Naive thymus-derived CD4-positive, alpha-beta T cell (primary cell): Measurements from ENCODE around the gene EIF3K. TPM values are rescaled to one million over a fixed set of nuclear protein-coding genes. Genes with fewer than 3 reads are reported as not detected.

Experiments used
- ATAC-seq: fragments of 150-1000 bp; cut with Tn5 transposase; 2 replicates; pipeline ENCODE4 v1.10.0; 2021; ENCODE audit warnings: mild to moderate bottlenecking, moderate library complexity
- CTCF ChIA-PET: fragments of 350-600 bp; sonication (Branson Sonifier 250); formaldehyde crosslinking; loops from one replicate; lab custom pipeline; 2021; ENCODE audit warnings: antibody characterized with exemption; lab: Charles Lee
- POLR2A ChIA-PET: fragments of 350-600 bp; sonication (Branson Sonifier 250); formaldehyde crosslinking; loops from one replicate; lab custom pipeline; 2021; ENCODE audit warnings: antibody characterized with exemption, inconsistent platforms; lab: Charles Lee
- DNase-seq, 9 donors: peaks; one replicate each; pipeline versions ENCODE4 v3.0.0 to v3.0.0-alpha.2; 2020 to 2022; ENCODE audit warnings: mixed read lengths in 1 of 9
- H3K27ac ChIP-seq: one replicate; pipeline ENCODE4 v1.7.0; 2013; ENCODE audit warnings: mild to moderate bottlenecking, low read depth, low read length, moderate library complexity
- H3K27me3 ChIP-seq, 2 donors: one replicate each; pipeline ENCODE4 v1.7.0; 2013; ENCODE audit warnings: low read length in 2 of 2, mild to moderate bottlenecking in 2 of 2, moderate library complexity in 2 of 2; ENCODE audit not compliant: control insufficient read depth in 2 of 2, insufficient read depth in 2 of 2
- H3K36me3 ChIP-seq, 3 experiments: 1 replicate in 2 of 3; 2 replicates in 1 of 3; pipeline ENCODE4 v1.7.0; 2013; ENCODE audit warnings: low read length in 3 of 3, mild to moderate bottlenecking in 3 of 3, moderate library complexity in 1 of 3; ENCODE audit not compliant: insufficient read depth in 3 of 3, control insufficient read depth in 2 of 3
- H3K4me1 ChIP-seq, 2 donors: one replicate each; pipeline ENCODE4 v1.7.0; 2013; ENCODE audit warnings: low read length in 2 of 2, mild to moderate bottlenecking in 2 of 2, moderate library complexity in 1 of 2; ENCODE audit not compliant: control insufficient read depth in 2 of 2, insufficient read depth in 2 of 2
- H3K4me3 ChIP-seq: 2 replicates; pipeline ENCODE4 v1.7.0; 2013; ENCODE audit warnings: mild to moderate bottlenecking, low read length
- H3K9me3 ChIP-seq, 3 experiments: 1 replicate in 2 of 3; 2 replicates in 1 of 3; pipeline ENCODE4 v1.7.0; 2013; ENCODE audit warnings: low read length in 3 of 3; ENCODE audit not compliant: control insufficient read depth in 2 of 3
- H3K27ac Mint-ChIP-seq, 9 donors: one replicate each; pipeline ENCODE4 v1.8.0; 2020 to 2022; ENCODE audit warnings: mixed read lengths in 9 of 9, mild to moderate bottlenecking in 8 of 9, moderate library complexity in 5 of 9, inconsistent platforms in 2 of 9
- H3K27me3 Mint-ChIP-seq, 5 donors: one replicate each; pipeline ENCODE4 v1.8.0; 2021 to 2022; ENCODE audit warnings: mixed read lengths in 5 of 5, mild to moderate bottlenecking in 1 of 5
- H3K36me3 Mint-ChIP-seq, 5 donors: one replicate each; pipeline ENCODE4 v1.8.0; 2020 to 2022; ENCODE audit warnings: mixed read lengths in 5 of 5, mild to moderate bottlenecking in 3 of 5, inconsistent platforms in 1 of 5
- H3K4me1 Mint-ChIP-seq, 7 donors: one replicate each; pipeline ENCODE4 v1.8.0; 2020 to 2022; ENCODE audit warnings: mixed read lengths in 7 of 7, mild to moderate bottlenecking in 3 of 7, inconsistent platforms in 1 of 7
- H3K4me3 Mint-ChIP-seq, 10 donors: one replicate each; pipeline ENCODE4 v1.8.0; 2020 to 2022; ENCODE audit warnings: mild to moderate bottlenecking in 10 of 10, mixed read lengths in 10 of 10, moderate library complexity in 6 of 10, inconsistent platforms in 2 of 10
- H3K9me3 Mint-ChIP-seq, 11 donors: one replicate each; pipeline ENCODE4 v1.8.0; 2020 to 2022; ENCODE audit warnings: mixed read lengths in 11 of 11, mild to moderate bottlenecking in 4 of 11, inconsistent platforms in 1 of 11, moderate library complexity in 1 of 11
- intact Hi-C, 2 donors: fragments of 100-400 bp; cut with micrococcal nuclease; formaldehyde crosslinking; loops; one replicate each; pipeline ENCODE4 v1.15.1; 2023
- polyA plus RNA-seq, 2 donors: library from polyadenylated mRNA; unstranded; fragments of 300-500 nt; fragmentation: Illumina TruSeq; gene quantifications; one replicate each; pipeline ENCODE4 v1.2.3, GENCODE V29; 2021
- total RNA-seq, 6 experiments: library from RNA in 5 of 6; stranded (reverse) in 5 of 6; gene quantifications; 1 replicate in 5 of 6; 2 replicates in 1 of 6; pipeline ENCODE4 v1.2.3 and lab custom pipeline; 2021 to 2026

The EIF3K gene
- total and polyA plus RNA-seq, 7 experiments from 2014 or later: 294 to 437 (median 367) TPM

DNA sequence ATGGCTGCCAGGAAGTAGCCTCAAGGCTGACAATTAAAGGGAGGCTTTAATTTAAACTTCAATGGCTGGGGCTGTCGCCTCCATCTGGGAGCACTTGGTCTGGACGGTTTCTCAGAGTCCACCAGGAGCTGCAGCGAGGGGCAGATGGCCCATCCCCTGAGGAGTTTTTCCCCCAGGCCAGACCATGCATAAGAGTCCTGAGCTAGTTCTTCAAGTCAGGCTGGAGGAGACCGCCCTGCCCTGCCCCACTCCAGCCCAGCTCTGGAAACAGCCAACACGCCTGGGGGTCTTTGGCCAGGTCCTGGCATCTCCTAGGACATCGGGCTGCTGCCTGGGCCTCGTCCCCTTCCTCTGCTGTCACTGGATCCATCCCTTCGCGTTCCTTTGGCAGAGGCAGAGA, 23.2 kb downstream of the EIF3K start:
- no peak for ATAC-seq
- H3K4me1 Mint-ChIP-seq: peaks cover 0 to 30% (median 8%) of the 10 kb centered on the region in 7 donors
- ChIA-PET POLR2A (interaction anchor here (0.6 to 1.3 kb wide), 3 partner anchors 24 to 211 kb away, joined by 3 to 5 read pairs (median 3); partner anchors contain the start of gene MAP4K1), CTCF (interaction anchor here (0.6 to 0.7 kb wide), 2 partner anchors 251 to 1611 kb away, joined by 3 read pairs; no protein-coding TSS in a partner anchor)
- H3K9me3 Mint-ChIP-seq: no peaks in the 10 kb centered on the region
- H3K27me3 Mint-ChIP-seq: no peaks in the 10 kb centered on the region
- H3K4me3 ChIP-seq: no peak overlapping the region
- no peak overlapping the region for H3K27ac ChIP-seq
- H3K36me3 ChIP-seq: no peaks in the 10 kb centered on the region
- no peak overlapping the region for H3K27ac Mint-ChIP-seq
- H3K4me3 Mint-ChIP-seq: no peak overlapping the region
- no peaks in the 10 kb centered on the region for H3K9me3 ChIP-seq
- peaks cover 0 to 2% (median 0%) of the 10 kb centered on the region in 5 donors for H3K36me3 Mint-ChIP-seq
- H3K4me1 ChIP-seq: peaks cover 1 to 3% of the 10 kb centered on the region in 2 donors
- DNase-seq: no peak
- H3K27me3 ChIP-seq: no peaks in the 10 kb centered on the region
- intact Hi-C loops: no loop called here

DNA sequence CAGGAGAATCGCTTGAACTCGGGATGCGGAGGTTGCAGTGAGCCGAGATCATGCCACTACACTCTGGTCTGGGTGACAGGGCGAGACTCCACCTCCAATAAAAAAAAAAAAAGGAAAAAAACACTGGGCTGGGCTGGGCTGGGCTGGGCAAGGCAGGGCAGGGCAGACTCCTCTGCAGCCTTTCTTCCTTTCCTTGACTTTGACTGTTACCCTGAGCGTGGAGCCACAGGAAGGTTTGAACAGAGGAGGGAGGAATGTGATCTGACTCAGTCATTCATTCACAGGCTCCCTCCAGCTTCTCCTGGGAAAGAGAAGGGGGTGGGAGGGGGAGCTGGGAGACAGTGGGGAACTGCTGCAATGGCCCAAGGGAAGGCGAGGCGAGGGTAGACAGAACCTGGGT, 25.7 kb downstream of the EIF3K start:
- Histone ChIP-seq H3K27me3 (peaks cover 0 to 10% of the 10 kb centered on the region in 2 donors), H3K4me1 (peaks cover 16 to 18% of the 10 kb centered on the region in 2 donors), H3K36me3 (peaks cover 0 to 4% (median 0%) of the 10 kb centered on the region in 3 experiments), H3K27ac (no peak overlapping the region), H3K9me3 (no peaks in the 10 kb centered on the region), H3K4me3 (no peak overlapping the region)
- H3K27ac Mint-ChIP-seq: no peak overlapping the region
- no peak for DNase-seq
- intact Hi-C loops: loop anchor here (5.0 kb wide), 2 partner anchors 93 to 327 kb away; partner anchors contain the start of genes KCNK6 (in 1 of the 2) and YIF1B (in 1 of the 2)
- ATAC-seq: no peak
- peaks cover 19 to 37% (median 23%) of the 10 kb centered on the region in 7 donors for H3K4me1 Mint-ChIP-seq
- POLR2A ChIA-PET: no interaction called here
- CTCF ChIA-PET: interaction anchor here (0.9 kb wide), 1 partner anchor 8 kb away, joined by 3 read pairs; no protein-coding TSS in a partner anchor
- H3K27me3 Mint-ChIP-seq: peaks cover 0 to 18% (median 18%) of the 10 kb centered on the region in 5 donors
- no peaks in the 10 kb centered on the region for H3K9me3 Mint-ChIP-seq
- no peak overlapping the region for H3K4me3 Mint-ChIP-seq
- H3K36me3 Mint-ChIP-seq: peaks cover 0 to 17% (median 0%) of the 10 kb centered on the region in 5 donors

GRCh38 chr19:38647368-38647965, 28.5 kb downstream of the EIF3K start, which contains the start of gene ACTN4:
ACTN4 (plus strand) TSS chr19:38647649; CDS start chr19:38647746, 97 bp downstream.
- Mint-ChIP-seq H3K36me3 (peaks cover 0 to 15% (median 0%) of the 10 kb centered on the region in 5 donors), H3K4me1 (peaks cover 20 to 52% (median 33%) of the 10 kb centered on the region in 7 donors)

DNA sequence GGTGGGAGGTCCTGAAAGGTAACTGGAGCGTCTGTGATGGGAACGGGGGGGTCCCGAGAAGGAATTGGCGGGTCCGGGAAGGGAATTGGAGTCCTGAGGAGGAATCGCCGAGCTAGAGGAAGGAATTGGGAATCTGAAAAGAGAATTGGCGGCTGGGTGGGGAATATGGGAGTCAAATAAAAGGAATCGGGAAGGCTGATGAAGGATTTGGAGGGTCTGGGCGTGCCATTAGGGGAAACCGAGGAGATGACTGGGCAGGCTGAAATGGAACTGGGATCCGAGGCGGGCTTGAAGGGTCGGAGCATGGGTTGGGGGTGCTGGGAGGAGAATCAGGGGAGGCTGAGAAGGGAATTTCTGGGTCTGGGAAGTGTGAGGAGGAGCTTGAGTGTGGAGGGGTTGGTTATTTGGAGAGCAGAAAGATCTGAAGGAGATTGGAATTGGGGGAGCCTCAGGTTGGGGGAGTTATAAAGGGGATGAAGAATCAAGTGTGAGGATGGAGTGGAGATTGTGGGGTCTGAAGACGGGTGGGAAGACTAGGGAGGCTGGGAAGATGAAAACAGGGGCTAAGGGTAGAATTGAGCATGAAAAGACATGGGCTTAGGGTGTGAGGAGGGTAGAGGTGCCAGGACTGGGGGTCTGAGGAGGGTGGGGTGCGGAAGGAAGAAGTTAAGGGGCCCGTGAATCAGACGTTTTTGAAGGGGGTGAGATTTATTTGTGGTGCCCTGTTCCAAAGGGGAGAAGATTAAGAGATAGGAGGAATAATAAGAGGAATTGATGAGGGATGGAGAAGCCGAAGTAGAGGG, 29.2 kb downstream of the EIF3K start:
- Mint-ChIP-seq H3K9me3 (no peaks in the 10 kb centered on the region), H3K4me3 (peak overlapping the region; percentile 74 to 99 (median 89)), H3K4me1 (peaks cover 20 to 51% (median 33%) of the 10 kb centered on the region in 7 donors), H3K27me3 (peaks cover 0 to 36% (median 22%) of the 10 kb centered on the region in 5 donors), H3K36me3 (peaks cover 0 to 15% (median 0%) of the 10 kb centered on the region in 5 donors), H3K27ac (peak overlapping the region in 8 of 9 donors; percentile 11 to 86 (median 70))
- ChIA-PET CTCF (interaction anchor here (0.6 to 2.5 kb wide), 3 partner anchors 11 to 274 kb away, joined by 3 to 17 read pairs (median 3); partner anchors contain the start of gene PSMD8), POLR2A (interaction anchor here (0.6 to 2.8 kb wide), 8 partner anchors 8 to 284 kb away, joined by 3 to 18 read pairs (median 4); partner anchors contain the start of genes FAM98C, HNRNPL and MAP4K1)
- H3K4me1 ChIP-seq: peaks cover 20 to 27% of the 10 kb centered on the region in 2 donors
- peak overlapping the region; percentile 69 for H3K27ac ChIP-seq
- peaks cover 0 to 17% of the 10 kb centered on the region in 2 donors for H3K27me3 ChIP-seq
- DNase-seq (no peak), ATAC-seq (no peak)
- H3K4me3 ChIP-seq: peak overlapping the region; percentile 85
- no peaks in the 10 kb centered on the region for H3K9me3 ChIP-seq
- H3K36me3 ChIP-seq: peaks cover 0 to 4% (median 0%) of the 10 kb centered on the region in 3 experiments
- intact Hi-C loops: loop anchor here (1.0 to 5.0 kb wide), 13 partner anchors 7 to 384 kb away; partner anchors contain the start of genes EIF3K (in 2 of the 2), MRPS12 (in 2 of the 2), SARS2 (in 2 of the 2) and KCNK6 (in 1 of the 2)

More at GRCh38 chr19:38647368-38647965, 28.5 kb downstream of the EIF3K start, which contains the start of gene ACTN4:
- H3K27me3 ChIP-seq: peaks cover 0 to 17% of the 10 kb centered on the region in 2 donors
- peaks cover 20 to 27% of the 10 kb centered on the region in 2 donors for H3K4me1 ChIP-seq
- peaks cover 0 to 4% (median 0%) of the 10 kb centered on the region in 3 experiments for H3K36me3 ChIP-seq
- DNase-seq (peak; percentile 98 to 100 (median 100)), ATAC-seq (peak; percentile 98)
- H3K9me3 ChIP-seq: no peaks in the 10 kb centered on the region
- ChIA-PET CTCF (interaction anchor here (0.6 to 2.5 kb wide), 5 partner anchors 10 to 273 kb away, joined by 3 to 17 read pairs (median 3); partner anchors contain the start of gene PSMD8), POLR2A (interaction anchor here (0.6 to 2.8 kb wide), 12 partner anchors 9 to 1901 kb away, joined by 3 to 18 read pairs (median 3); partner anchors contain the start of genes EIF3K, FAM98C, HNRNPL and MAP4K1)
- intact Hi-C loops: loop anchor here (1.0 to 5.0 kb wide), 13 partner anchors 8 to 383 kb away; partner anchors contain the start of genes EIF3K (in 2 of the 2), MRPS12 (in 2 of the 2), SARS2 (in 2 of the 2) and KCNK6 (in 1 of the 2)
- peak within 1 kb of the TSS; percentile 74 to 99 (median 89) for H3K4me3 Mint-ChIP-seq
- H3K27me3 Mint-ChIP-seq: peaks cover 0 to 33% (median 19%) of the 10 kb centered on the region in 5 donors
- peak within 1 kb of the TSS; percentile 74 to 87 (median 84) for H3K27ac Mint-ChIP-seq
- H3K9me3 Mint-ChIP-seq: no peaks in the 10 kb centered on the region
- H3K4me3 ChIP-seq: peak within 1 kb of the TSS; percentile 85
- H3K27ac ChIP-seq: peak within 1 kb of the TSS; percentile 69

DNA sequence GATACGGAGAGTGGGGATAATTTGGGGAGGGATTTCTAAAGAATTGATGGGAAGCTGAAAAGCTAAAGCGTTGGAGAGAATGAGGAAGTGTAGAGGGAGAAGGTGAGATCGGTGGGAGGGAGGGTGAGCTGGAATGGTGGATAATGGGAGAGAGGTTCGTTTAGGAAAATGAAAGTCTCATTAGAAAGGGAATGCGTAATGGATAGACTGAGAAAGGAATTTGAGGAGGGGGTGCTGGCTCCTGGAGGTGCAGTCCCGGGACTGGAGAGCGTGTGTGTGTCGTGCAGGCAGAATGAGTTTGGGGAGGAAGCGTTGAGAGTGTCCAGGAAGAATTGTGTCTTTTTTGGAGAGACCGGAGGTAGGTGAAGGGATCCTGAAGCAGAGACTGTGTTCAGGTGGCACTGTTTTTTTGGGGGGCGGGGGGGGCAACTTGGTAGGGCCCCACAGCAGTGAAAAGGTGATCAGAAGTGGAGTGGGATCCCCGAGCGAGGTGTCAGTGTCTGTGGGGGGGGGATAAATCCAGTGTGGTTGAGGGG, 29.8 kb downstream of the EIF3K start:
- no peaks in the 10 kb centered on the region for H3K9me3 ChIP-seq
- CTCF ChIA-PET: interaction anchor here (1.6 to 2.5 kb wide), 2 partner anchors 12 to 252 kb away, joined by 3 to 17 read pairs; no protein-coding TSS in a partner anchor
- Mint-ChIP-seq H3K36me3 (peaks cover 0 to 19% (median 4%) of the 10 kb centered on the region in 5 donors), H3K27me3 (peaks cover 0 to 43% (median 25%) of the 10 kb centered on the region in 5 donors), H3K4me3 (peak overlapping the region; percentile 74 to 99 (median 89)), H3K9me3 (no peaks in the 10 kb centered on the region), H3K27ac (peak overlapping the region in 6 of 9 donors; percentile 11 to 80 (median 60)), H3K4me1 (peaks cover 20 to 57% (median 40%) of the 10 kb centered on the region in 7 donors)
- peaks cover 0 to 4% (median 0%) of the 10 kb centered on the region in 3 experiments for H3K36me3 ChIP-seq
- intact Hi-C loops: loop anchor here (5.0 kb wide), 2 partner anchors 88 to 332 kb away; partner anchors contain the start of genes KCNK6 (in 1 of the 2) and YIF1B (in 1 of the 2)
- H3K4me1 ChIP-seq: peaks cover 20 to 27% of the 10 kb centered on the region in 2 donors
- H3K4me3 ChIP-seq: peak overlapping the region; percentile 85
- H3K27ac ChIP-seq: no peak overlapping the region
- ATAC-seq (no peak), DNase-seq (no peak)
- peaks cover 0 to 17% of the 10 kb centered on the region in 2 donors for H3K27me3 ChIP-seq
- POLR2A ChIA-PET: interaction anchor here (2.8 kb wide), 1 partner anchor 8 kb away, joined by 18 read pairs; no protein-coding TSS in a partner anchor
